Measurements from ENCODE around the gene PRXL2B.

Gene PRXL2B

GRCh38 chr1:2632051-2632430, 45.5 kb downstream of the PRXL2B start:
- Mint-ChIP-seq H3K27me3 (ENCODE audit: low read depth, poor library complexity) (peaks cover 66% of the 10 kb centered on the region), H3K36me3 (ENCODE audit: low read depth) (no peaks in the 10 kb centered on the region), H3K4me1 (peaks cover 10% of the 10 kb centered on the region)

GRCh38 chr1:2632561-2633361, 46.2 kb downstream of the PRXL2B start, which contains the start of gene MMEL1:
TSS of gene MMEL1 (minus strand) at chr1:2633016. CDS start at chr1:2629484, 3,532 bp downstream.
- DNase-seq, result no peak

More at GRCh38 chr1:2632051-2632430, 45.5 kb downstream of the PRXL2B start:
- no peak for DNase-seq
- Mint-ChIP-seq H3K9me3 (peaks cover 25% of the 10 kb centered on the region), H3K4me3 (no peak overlapping the region), H3K27ac (no peak overlapping the region)
- no peak for TF ChIP-seq CTCF (IDR thresholded peaks at IDR 0.05)

DNA sequence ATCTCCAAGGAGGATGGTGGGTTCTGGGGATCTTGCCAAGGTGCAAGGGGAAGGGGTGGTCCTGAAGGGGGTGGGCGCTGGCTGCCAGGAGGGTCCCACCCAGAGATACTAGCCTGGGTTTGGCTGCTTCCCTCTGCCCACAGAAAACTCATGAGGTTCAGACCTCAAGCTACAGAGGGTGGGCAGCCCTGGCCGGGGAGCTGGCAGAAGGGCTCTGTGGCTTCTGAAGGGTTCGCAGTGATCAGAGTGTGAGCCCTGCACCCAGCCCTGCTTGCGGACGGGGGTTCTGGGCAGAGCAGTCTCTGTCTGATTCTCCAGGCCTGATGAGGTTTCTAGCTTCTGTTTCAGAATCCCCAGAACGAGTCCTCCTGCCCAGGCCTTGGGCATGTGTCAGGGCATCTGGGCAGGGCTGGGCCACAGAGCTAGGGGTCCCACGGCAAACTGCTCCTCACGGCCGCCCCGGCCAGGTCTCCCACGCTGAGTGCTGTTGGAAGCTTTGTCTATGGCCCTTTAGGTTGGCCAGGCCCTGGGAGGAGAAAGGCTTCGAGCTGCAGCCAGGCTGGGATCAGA, 46.9 kb downstream of the PRXL2B start:
- H3K27me3 Mint-ChIP-seq (ENCODE audit: low read depth, poor library complexity), result peaks cover 60% of the 10 kb centered on the region
- no peak for DNase-seq
- H3K4me3 Mint-ChIP-seq, result no peak overlapping the region
- H3K4me1 Mint-ChIP-seq, result peaks cover 10% of the 10 kb centered on the region
- peaks cover 26% of the 10 kb centered on the region for H3K9me3 Mint-ChIP-seq
- H3K27ac Mint-ChIP-seq, result no peak overlapping the region
- TF ChIP-seq CTCF (IDR thresholded peaks at IDR 0.05), result no peak
- H3K36me3 Mint-ChIP-seq (ENCODE audit: low read depth), result no peaks in the 10 kb centered on the region

More at GRCh38 chr1:2632561-2633361, 46.2 kb downstream of the PRXL2B start, which contains the start of gene MMEL1:
- H3K4me1 Mint-ChIP-seq, result peaks cover 10% of the 10 kb centered on the region
- no peaks in the 10 kb centered on the region for H3K36me3 Mint-ChIP-seq (ENCODE audit: low read depth)
- H3K27ac Mint-ChIP-seq, result no peak within 1 kb of the TSS
- peaks cover 60% of the 10 kb centered on the region for H3K27me3 Mint-ChIP-seq (ENCODE audit: low read depth, poor library complexity)
- no peak within 1 kb of the TSS for H3K4me3 Mint-ChIP-seq
- peaks cover 26% of the 10 kb centered on the region for H3K9me3 Mint-ChIP-seq
- no peak for TF ChIP-seq CTCF (IDR thresholded peaks at IDR 0.05)

- H3K27ac Mint-ChIP-seq, result no peak overlapping the region
- H3K36me3 Mint-ChIP-seq (ENCODE audit: low read depth), result no peaks in the 10 kb centered on the region
- no peak overlapping the region for H3K4me3 Mint-ChIP-seq
- H3K4me1 Mint-ChIP-seq, result peaks cover 10% of the 10 kb centered on the region
- H3K9me3 Mint-ChIP-seq, result peaks cover 26% of the 10 kb centered on the region
- H3K27me3 Mint-ChIP-seq (ENCODE audit: low read depth, poor library complexity), result peaks cover 56% of the 10 kb centered on the region
- no peak for DNase-seq
- TF ChIP-seq CTCF (IDR thresholded peaks at IDR 0.05), result no peak
These were observed 47.4 kb downstream of the PRXL2B start for GRCh38 chr1:2633936-2634491.

DNA sequence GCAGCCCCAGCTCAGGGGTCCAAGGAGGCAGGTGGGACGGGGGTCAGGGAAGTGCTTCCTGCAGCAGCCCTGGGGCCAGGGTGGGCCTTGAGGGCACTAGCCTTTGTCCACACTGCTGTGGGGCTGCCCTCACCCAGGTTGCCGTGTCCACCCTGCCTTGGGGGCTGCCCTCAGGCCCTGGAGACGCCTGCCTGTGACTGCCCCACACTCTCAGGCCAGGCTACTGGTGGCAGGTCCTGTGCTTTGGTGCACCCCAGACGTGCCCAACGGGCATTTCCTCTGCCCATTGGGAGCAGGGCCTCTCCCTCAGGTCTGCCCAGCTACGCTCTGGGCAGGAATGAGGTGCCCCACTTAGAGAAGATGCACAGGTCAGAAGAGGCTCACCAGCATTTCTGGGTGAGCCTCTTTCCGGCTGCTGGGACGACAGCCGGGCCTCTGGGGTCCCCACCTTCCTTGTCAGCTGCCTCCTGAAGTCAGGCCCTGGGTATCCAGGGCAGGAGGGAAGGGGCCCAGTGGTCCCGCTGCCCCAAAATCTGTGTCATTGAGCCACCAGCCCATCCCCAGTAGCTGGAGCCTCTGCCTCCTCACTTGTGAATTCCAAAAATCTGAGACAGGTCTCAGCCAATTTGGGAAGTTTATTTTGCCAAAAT, 48.9 kb downstream of the PRXL2B start:
- no peak overlapping the region for H3K4me3 Mint-ChIP-seq
- H3K36me3 Mint-ChIP-seq (ENCODE audit: low read depth), result no peaks in the 10 kb centered on the region
- H3K9me3 Mint-ChIP-seq, result peaks cover 17% of the 10 kb centered on the region
- no peak for DNase-seq
- no peak overlapping the region for H3K27ac Mint-ChIP-seq
- TF ChIP-seq CTCF (IDR thresholded peaks at IDR 0.05), result no peak
- H3K4me1 Mint-ChIP-seq, result peaks cover 10% of the 10 kb centered on the region
- peaks cover 41% of the 10 kb centered on the region for H3K27me3 Mint-ChIP-seq (ENCODE audit: low read depth, poor library complexity)
